ENCODE data around the gene HSF2BP. TPM values are rescaled to one million over a fixed set of nuclear protein-coding genes. Genes with fewer than 3 reads are reported as not detected.
A peak's percentile ranks its signal among the peaks of the same experiment; 100 is the strongest.

Gene HSF2BP
- 1.2 and 3.6 TPM in 2 replicates for total RNA-seq
- 0.22 and 1.8 TPM in 2 replicates for polyA plus RNA-seq

- H3K9me3 ChIP-seq (ENCODE audit: low read depth): no peaks in the 10 kb centered on the region
- peak within 1 kb of the TSS; percentile 91 for H3K27ac ChIP-seq
- peaks cover 8% of the 10 kb centered on the region for H3K36me3 ChIP-seq
- peak within 1 kb of the TSS; percentile 86 for H3K4me3 ChIP-seq
- DNase-seq (ENCODE audit: low read depth in 1 of 2, low spot score in 1 of 2): peak; percentile 91 to 92
- H3K4me1 ChIP-seq (ENCODE audit: low read depth): peaks cover 7% of the 10 kb centered on the region
- TF ChIP-seq CTCF (IDR thresholded peaks at IDR 0.05; ENCODE audit: low read depth, low read length): no peak
- no peaks in the 10 kb centered on the region for H3K27me3 ChIP-seq
These were observed at the start of gene HSF2BP, which contains the start of gene RRP1B for GRCh38 chr21:43659136-43660000. TSS of gene HSF2BP (minus strand) at chr21:43659488. CDS start at chr21:43658096, 1,392 bp downstream. TSS of gene RRP1B (plus strand) at chr21:43659560. CDS start at chr21:43659665, 105 bp downstream.

GRCh38 chr21:43708745-43709381, 49.6 kb upstream of the HSF2BP start:
- no peaks in the 10 kb centered on the region for H3K36me3 ChIP-seq
- DNase-seq (ENCODE audit: low read depth in 1 of 2, low spot score in 1 of 2): no peak
- H3K27ac ChIP-seq: no peak overlapping the region
- no peaks in the 10 kb centered on the region for H3K9me3 ChIP-seq (ENCODE audit: low read depth)
- peaks cover under 1% of the 10 kb centered on the region for H3K4me1 ChIP-seq (ENCODE audit: low read depth)
- no peak overlapping the region for H3K4me3 ChIP-seq
- H3K27me3 ChIP-seq: no peaks in the 10 kb centered on the region
- TF ChIP-seq CTCF (IDR thresholded peaks at IDR 0.05; ENCODE audit: low read depth, low read length): no peak

GRCh38 chr21:43707462-43707861, 48.2 kb upstream of the HSF2BP start:
- no peaks in the 10 kb centered on the region for H3K27me3 ChIP-seq
- H3K27ac ChIP-seq: no peak overlapping the region
- H3K4me1 ChIP-seq (ENCODE audit: low read depth): peaks cover 13% of the 10 kb centered on the region
- no peak overlapping the region for H3K4me3 ChIP-seq
- no peak for DNase-seq (ENCODE audit: low read depth in 1 of 2, low spot score in 1 of 2)
- no peaks in the 10 kb centered on the region for H3K9me3 ChIP-seq (ENCODE audit: low read depth)
- no peaks in the 10 kb centered on the region for H3K36me3 ChIP-seq
- TF ChIP-seq CTCF (IDR thresholded peaks at IDR 0.05; ENCODE audit: low read depth, low read length): no peak

- Histone ChIP-seq H3K9me3 (ENCODE audit: low read depth) (no peaks in the 10 kb centered on the region), H3K27me3 (no peaks in the 10 kb centered on the region), H3K36me3 (no peaks in the 10 kb centered on the region), H3K4me3 (no peak overlapping the region), H3K27ac (peak overlapping the region; percentile 91), H3K4me1 (ENCODE audit: low read depth) (peaks cover 19% of the 10 kb centered on the region)
- TF ChIP-seq CTCF (IDR thresholded peaks at IDR 0.05; ENCODE audit: low read depth, low read length): no peak
- peak; percentile 64 to 88 for DNase-seq (ENCODE audit: low read depth in 1 of 2, low spot score in 1 of 2)
These were observed 44.0 kb upstream of the HSF2BP start for GRCh38 chr21:43703035-43703880.

GRCh38 chr21:43702785-43703034, 43.4 kb upstream of the HSF2BP start:
- TF ChIP-seq CTCF (IDR thresholded peaks at IDR 0.05; ENCODE audit: low read depth, low read length): no peak
- peak overlapping the region; percentile 91 for H3K27ac ChIP-seq
- no peaks in the 10 kb centered on the region for H3K9me3 ChIP-seq (ENCODE audit: low read depth)
- H3K4me1 ChIP-seq (ENCODE audit: low read depth): peaks cover 19% of the 10 kb centered on the region
- no peak overlapping the region for H3K4me3 ChIP-seq
- DNase-seq (ENCODE audit: low read depth in 1 of 2, low spot score in 1 of 2): peak in 1 of 2 donors; percentile 34
- no peaks in the 10 kb centered on the region for H3K27me3 ChIP-seq
- H3K36me3 ChIP-seq: no peaks in the 10 kb centered on the region
